ENCODE measurements around the gene MAP4. TPM values are rescaled to one million over a fixed set of nuclear protein-coding genes. Genes with fewer than 3 reads are reported as not detected.

The MAP4 gene
- total and polyA plus RNA-seq, 2 donors (not counting 1 experiment from before 2014, with no cell fraction given), result 152 to 243 TPM

DNA sequence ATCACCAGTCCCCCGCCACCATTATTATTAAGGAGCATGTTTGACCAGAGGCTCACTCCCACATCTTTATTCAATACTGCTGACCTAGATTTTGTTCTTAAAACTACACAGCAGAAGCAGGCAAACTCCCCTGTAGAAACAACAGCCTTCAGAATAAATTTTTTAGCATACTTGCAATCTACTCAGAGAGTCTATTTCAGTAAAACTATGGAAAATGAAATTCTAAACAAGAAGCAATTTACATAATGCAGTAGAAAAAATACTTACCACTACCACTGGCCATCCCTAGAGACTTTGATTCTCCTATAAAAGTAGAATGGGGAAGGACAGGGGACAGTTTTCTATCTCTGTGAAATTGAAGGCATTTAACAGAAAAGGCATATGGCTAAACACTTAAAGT is 76.0 kb downstream of the MAP4 start:
- TF ChIP-seq, protein P1, sequence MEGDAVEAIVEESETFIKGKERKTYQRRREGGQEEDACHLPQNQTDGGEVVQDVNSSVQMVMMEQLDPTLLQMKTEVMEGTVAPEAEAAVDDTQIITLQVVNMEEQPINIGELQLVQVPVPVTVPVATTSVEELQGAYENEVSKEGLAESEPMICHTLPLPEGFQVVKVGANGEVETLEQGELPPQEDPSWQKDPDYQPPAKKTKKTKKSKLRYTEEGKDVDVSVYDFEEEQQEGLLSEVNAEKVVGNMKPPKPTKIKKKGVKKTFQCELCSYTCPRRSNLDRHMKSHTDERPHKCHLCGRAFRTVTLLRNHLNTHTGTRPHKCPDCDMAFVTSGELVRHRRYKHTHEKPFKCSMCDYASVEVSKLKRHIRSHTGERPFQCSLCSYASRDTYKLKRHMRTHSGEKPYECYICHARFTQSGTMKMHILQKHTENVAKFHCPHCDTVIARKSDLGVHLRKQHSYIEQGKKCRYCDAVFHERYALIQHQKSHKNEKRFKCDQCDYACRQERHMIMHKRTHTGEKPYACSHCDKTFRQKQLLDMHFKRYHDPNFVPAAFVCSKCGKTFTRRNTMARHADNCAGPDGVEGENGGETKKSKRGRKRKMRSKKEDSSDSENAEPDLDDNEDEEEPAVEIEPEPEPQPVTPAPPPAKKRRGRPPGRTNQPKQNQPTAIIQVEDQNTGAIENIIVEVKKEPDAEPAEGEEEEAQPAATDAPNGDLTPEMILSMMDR (conservative IDR thresholded peaks at IDR 0.05 in 1 of 2, IDR thresholded peaks at IDR 0.05 in 1 of 2; ENCODE audit: low read depth in 1 of 2, low read length in 2 of 2), result no peak
- no peak for TF ChIP-seq EZH2 (IDR thresholded peaks at IDR 0.05; ENCODE audit: low read length, missing control alignments)
- Histone ChIP-seq H3K4me3 (replicated peaks in 1 of 4; ENCODE audit: control extremely low read depth in 1 of 4, insufficient read depth in 1 of 4, low read depth in 3 of 4, low read length in 4 of 4) (no peak overlapping the region), H3K79me2 (ENCODE audit: control insufficient read depth, insufficient read depth, low read length) (peaks cover 17% of the 10 kb centered on the region)

DNA sequence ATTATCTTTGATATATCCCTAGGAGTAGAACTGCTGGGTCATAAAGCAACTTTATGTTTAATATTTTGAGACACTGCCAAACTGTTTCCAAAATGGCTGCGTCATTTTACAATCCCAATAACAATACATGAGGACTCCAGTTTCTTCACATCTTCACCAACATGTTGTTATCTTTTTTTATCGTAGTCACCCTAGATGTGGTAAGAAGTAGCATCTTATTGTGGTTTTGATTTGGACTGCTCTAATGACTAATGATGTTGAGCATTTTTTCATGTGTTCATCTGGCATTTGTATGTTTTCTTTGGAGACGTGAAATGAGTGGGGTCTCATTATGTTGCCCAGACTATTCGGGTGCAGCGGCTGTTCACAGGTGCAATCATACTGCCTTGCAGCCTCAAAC is 83.8 kb downstream of the MAP4 start:
- H3K4me3 ChIP-seq (replicated peaks in 1 of 4; ENCODE audit: control extremely low read depth in 1 of 4, insufficient read depth in 1 of 4, low read depth in 3 of 4, low read length in 4 of 4), result no peak overlapping the region
- H3K79me2 ChIP-seq (ENCODE audit: control insufficient read depth, insufficient read depth, low read length), result peaks cover 20% of the 10 kb centered on the region
- H3K4me2 ChIP-seq (ENCODE audit: extremely low read depth, insufficient read depth, low read length), result no peak overlapping the region
- no peak overlapping the region for H2AFZ ChIP-seq (ENCODE audit: low read length)
- no peaks in the 10 kb centered on the region for H3K27me3 ChIP-seq (ENCODE audit: control insufficient read depth, insufficient read depth, low read length)
- H3K9ac ChIP-seq (ENCODE audit: insufficient read depth, low read length), result no peak overlapping the region
- no peak overlapping the region for H3K27ac ChIP-seq (ENCODE audit: insufficient read depth, low read length)
- H4K20me1 ChIP-seq (ENCODE audit: control insufficient read depth, extremely low read depth, insufficient read depth, low read length), result no peaks in the 10 kb centered on the region
- H3K36me3 ChIP-seq (ENCODE audit: control insufficient read depth, insufficient read depth, low read length), result peaks cover 1% of the 10 kb centered on the region
- H3K9me3 ChIP-seq (ENCODE audit: control insufficient read depth, insufficient read depth, low read depth, low read length), result no peaks in the 10 kb centered on the region
- TF ChIP-seq, protein P1 (conservative IDR thresholded peaks at IDR 0.05 in 1 of 2, IDR thresholded peaks at IDR 0.05 in 1 of 2; ENCODE audit: low read depth in 1 of 2, low read length in 2 of 2), result no peak
- no peak for TF ChIP-seq EZH2 (IDR thresholded peaks at IDR 0.05; ENCODE audit: low read length, missing control alignments)
- DNase-seq (ENCODE audit: low read depth in 2 of 2), result peak in 1 of 2 donors; percentile 58
- H3K4me1 ChIP-seq (ENCODE audit: control insufficient read depth, extremely low read depth, insufficient read depth, low read length), result no peaks in the 10 kb centered on the region

More for the DNA sequence above, 76.0 kb downstream of the MAP4 start:
- Histone ChIP-seq H3K9ac (ENCODE audit: insufficient read depth, low read length) (no peak overlapping the region), H3K27me3 (ENCODE audit: control insufficient read depth, insufficient read depth, low read length) (no peaks in the 10 kb centered on the region), H3K27ac (ENCODE audit: insufficient read depth, low read length) (no peak overlapping the region), H2AFZ (ENCODE audit: low read length) (no peak overlapping the region), H3K4me1 (ENCODE audit: control insufficient read depth, extremely low read depth, insufficient read depth, low read length) (no peaks in the 10 kb centered on the region), H4K20me1 (ENCODE audit: control insufficient read depth, extremely low read depth, insufficient read depth, low read length) (no peaks in the 10 kb centered on the region), H3K36me3 (ENCODE audit: control insufficient read depth, insufficient read depth, low read length) (no peaks in the 10 kb centered on the region), H3K4me2 (ENCODE audit: extremely low read depth, insufficient read depth, low read length) (no peak overlapping the region), H3K9me3 (ENCODE audit: control insufficient read depth, insufficient read depth, low read depth, low read length) (no peaks in the 10 kb centered on the region)
- no peak for DNase-seq (ENCODE audit: low read depth in 2 of 2)

- no peak overlapping the region for H3K4me3 ChIP-seq (replicated peaks in 1 of 4; ENCODE audit: control extremely low read depth in 1 of 4, insufficient read depth in 1 of 4, low read depth in 3 of 4, low read length in 4 of 4)
- H3K4me2 ChIP-seq (ENCODE audit: extremely low read depth, insufficient read depth, low read length), result no peak overlapping the region
- TF ChIP-seq EZH2 (IDR thresholded peaks at IDR 0.05; ENCODE audit: low read length, missing control alignments), result no peak
- peaks cover 20% of the 10 kb centered on the region for H3K79me2 ChIP-seq (ENCODE audit: control insufficient read depth, insufficient read depth, low read length)
- H3K9ac ChIP-seq (ENCODE audit: insufficient read depth, low read length), result no peak overlapping the region
- H3K9me3 ChIP-seq (ENCODE audit: control insufficient read depth, insufficient read depth, low read depth, low read length), result no peaks in the 10 kb centered on the region
- peaks cover 3% of the 10 kb centered on the region for H3K36me3 ChIP-seq (ENCODE audit: control insufficient read depth, insufficient read depth, low read length)
- H3K27me3 ChIP-seq (ENCODE audit: control insufficient read depth, insufficient read depth, low read length), result no peaks in the 10 kb centered on the region
- H3K4me1 ChIP-seq (ENCODE audit: control insufficient read depth, extremely low read depth, insufficient read depth, low read length), result no peaks in the 10 kb centered on the region
- no peak for DNase-seq (ENCODE audit: low read depth in 2 of 2)
- H3K27ac ChIP-seq (ENCODE audit: insufficient read depth, low read length), result no peak overlapping the region
- no peaks in the 10 kb centered on the region for H4K20me1 ChIP-seq (ENCODE audit: control insufficient read depth, extremely low read depth, insufficient read depth, low read length)
- H2AFZ ChIP-seq (ENCODE audit: low read length), result no peak overlapping the region
These were observed 85.2 kb downstream of the MAP4 start for GRCh38 chr3:47930979-47931378.

All from fibroblast of lung (primary cell).